GM12874 (cell line): ENCODE results near the gene PEX11G.

Experiments
- TF ChIP-seq, protein P1 (sequence below): IDR thresholded peaks from 2 replicates; pipeline ENCODE4 v1.5.1; 2011; ENCODE audit warnings: low read depth, mild to moderate bottlenecking, control low read depth, low read length, moderate library complexity; ENCODE audit not compliant: insufficient read depth

PEX11G gene

DNA sequence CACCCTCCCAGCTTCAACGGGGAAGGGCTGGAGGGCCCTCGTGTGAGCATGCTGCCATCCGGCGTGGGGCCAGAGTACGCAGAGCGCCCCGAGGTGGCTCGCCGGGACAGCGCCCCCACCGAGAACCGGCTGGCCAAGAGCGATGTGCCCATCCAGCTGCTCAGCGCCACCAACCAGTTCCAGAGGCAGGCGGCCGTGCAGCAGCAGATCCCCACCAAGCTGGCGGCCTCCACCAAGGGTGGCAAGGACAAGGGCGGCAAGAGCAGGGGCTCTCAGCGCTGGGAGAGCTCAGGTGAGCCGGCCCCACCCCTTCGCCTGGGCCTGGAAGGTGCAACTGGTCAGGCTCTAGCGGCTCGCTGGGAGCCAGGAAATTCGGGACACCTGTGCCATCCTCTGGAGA, 20.0 kb downstream of the PEX11G start:
- TF ChIP-seq, protein P1, sequence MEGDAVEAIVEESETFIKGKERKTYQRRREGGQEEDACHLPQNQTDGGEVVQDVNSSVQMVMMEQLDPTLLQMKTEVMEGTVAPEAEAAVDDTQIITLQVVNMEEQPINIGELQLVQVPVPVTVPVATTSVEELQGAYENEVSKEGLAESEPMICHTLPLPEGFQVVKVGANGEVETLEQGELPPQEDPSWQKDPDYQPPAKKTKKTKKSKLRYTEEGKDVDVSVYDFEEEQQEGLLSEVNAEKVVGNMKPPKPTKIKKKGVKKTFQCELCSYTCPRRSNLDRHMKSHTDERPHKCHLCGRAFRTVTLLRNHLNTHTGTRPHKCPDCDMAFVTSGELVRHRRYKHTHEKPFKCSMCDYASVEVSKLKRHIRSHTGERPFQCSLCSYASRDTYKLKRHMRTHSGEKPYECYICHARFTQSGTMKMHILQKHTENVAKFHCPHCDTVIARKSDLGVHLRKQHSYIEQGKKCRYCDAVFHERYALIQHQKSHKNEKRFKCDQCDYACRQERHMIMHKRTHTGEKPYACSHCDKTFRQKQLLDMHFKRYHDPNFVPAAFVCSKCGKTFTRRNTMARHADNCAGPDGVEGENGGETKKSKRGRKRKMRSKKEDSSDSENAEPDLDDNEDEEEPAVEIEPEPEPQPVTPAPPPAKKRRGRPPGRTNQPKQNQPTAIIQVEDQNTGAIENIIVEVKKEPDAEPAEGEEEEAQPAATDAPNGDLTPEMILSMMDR: no peak

DNA sequence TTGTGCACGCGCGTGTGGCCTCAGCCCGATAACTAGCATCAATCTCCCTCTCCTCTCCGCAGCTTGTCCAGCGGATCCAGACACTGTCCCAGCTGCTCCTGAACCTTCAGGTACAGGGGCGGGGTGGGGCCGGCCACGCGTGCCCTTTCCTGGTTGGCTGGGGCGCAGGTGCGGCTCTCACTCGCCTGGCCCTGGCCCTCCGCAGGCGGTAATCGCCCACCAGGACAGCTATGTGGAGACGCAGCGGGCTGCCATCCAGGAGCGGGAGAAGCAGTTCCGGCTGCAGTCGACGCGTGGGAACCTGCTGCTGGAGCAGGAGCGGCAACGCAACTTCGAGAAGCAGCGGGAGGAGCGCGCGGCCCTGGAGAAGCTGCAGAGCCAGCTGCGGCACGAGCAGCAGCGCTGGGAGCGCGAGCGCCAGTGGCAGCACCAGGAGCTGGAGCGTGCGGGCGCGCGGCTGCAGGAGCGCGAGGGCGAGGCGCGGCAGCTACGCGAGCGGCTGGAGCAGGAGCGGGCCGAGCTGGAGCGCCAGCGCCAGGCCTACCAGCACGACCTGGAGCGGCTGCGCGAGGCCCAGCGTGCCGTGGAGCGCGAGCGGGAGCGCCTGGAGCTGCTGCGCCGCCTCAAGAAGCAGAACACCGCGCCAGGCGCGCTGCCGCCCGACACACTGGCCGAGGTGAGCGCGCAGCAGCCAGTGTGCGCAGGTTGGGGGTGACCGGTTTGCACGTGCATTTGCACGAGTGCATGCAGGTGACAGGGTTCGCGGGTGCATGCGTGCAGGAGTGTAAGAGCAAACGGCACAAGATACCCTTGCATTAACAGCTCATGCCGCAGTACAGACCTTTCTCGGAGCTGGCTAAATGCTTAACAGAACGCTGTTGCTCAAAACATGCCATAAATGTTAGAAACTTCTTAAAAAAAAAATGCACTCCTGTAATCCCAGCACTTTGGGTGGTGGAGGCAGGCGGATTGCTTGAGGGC, 21.5 kb downstream of the PEX11G start:
- TF ChIP-seq, protein P1: no peak

DNA sequence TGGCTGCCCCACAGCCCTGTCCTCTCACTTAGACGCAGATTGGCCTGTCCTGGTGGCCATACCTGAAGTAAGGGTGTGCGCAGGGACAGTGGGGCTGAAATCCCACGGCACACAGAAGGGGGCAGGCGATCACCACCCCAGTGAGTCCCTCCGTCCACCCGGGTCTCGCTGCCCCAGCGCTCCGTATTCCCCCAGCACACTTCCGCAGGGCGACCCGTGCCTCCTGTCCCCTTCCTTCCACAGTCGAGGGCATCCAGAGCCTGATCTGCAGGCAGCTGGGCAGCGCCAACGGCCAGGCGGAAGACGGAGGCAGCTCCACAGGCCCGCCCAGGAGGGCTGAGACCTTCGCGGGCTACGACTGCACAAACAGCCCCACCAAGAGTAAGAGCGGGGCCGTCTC, 25.3 kb downstream of the PEX11G start:
- TF ChIP-seq, protein P1: no peak

DNA sequence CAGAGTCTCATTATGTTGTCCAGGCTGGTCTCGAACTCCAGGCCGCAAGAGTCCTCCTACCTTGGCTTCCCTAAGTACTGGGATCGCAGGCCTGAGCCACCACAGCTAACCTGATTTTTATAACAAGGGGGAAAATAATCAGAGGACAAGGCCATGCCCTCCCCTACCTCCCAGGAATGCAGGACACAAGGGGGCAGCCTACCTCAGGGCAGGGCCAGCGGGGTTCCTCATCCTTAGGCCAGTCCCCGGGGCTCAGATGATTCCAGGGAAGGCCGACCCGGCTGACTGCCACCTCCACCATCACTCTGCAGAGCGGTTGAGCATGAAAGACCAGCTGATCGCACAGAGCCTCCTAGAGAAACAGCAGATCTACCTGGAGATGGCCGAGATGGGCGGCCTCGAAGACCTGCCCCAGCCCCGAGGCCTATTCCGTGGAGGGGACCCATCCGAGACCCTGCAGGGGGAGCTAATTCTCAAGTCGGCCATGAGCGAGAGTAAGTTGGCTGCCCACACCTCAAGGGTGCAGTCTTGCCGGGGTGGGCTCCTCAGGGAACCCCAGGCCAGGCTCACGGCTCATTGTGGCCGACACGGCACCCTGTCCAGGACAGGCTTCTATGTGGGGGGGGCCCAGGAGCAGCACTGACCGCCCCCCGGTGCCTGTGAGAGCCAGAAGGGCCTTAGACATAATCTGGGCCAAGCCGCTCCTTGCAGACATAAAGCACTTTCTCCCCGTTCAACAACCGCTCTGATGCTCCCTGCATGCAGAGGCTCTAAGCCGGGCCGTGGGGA, 26.8 kb downstream of the PEX11G start:
- TF ChIP-seq, protein P1: no peak

DNA sequence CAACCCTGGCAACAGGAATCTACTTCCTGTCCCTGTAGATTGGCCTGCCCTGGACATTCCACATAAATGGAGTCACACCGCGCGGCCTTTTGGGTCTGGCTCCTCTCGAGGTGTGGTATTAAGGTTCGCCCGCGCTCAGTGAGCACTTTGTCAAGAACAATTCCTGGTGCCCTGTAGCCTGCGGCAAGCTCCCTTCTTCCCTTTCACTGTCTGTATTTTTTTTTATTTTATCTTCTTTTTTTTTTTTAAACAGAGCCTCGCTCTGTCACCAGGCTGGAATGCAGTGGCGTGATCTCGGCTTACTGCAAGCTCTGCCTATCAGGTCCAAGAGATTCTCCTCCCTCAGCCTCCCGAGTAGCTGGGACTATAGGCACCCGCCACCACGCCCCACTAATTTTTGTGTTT, 28.3 kb downstream of the PEX11G start:
- TF ChIP-seq, protein P1: no peak

DNA sequence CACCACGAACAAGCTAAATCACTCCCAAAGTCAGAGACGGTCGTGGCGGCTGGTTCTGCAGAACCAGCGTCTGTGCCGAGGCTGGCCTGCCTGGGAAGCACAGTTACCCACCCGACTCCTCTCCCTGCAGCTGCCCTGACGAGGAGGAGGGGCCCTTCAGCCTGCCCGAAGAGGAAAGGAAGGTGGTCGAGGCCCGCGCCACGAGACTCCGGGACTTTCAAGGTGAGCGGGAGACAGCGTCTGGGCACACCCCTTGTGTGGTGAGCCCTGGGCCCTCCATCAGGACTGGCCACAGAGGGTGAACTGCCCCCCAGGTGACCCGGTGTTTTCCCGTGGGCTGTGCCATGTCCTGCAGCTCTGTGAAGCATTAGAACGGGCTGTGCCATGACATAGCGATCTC, 29.1 kb downstream of the PEX11G start:
- TF ChIP-seq, protein P1: no peak

DNA sequence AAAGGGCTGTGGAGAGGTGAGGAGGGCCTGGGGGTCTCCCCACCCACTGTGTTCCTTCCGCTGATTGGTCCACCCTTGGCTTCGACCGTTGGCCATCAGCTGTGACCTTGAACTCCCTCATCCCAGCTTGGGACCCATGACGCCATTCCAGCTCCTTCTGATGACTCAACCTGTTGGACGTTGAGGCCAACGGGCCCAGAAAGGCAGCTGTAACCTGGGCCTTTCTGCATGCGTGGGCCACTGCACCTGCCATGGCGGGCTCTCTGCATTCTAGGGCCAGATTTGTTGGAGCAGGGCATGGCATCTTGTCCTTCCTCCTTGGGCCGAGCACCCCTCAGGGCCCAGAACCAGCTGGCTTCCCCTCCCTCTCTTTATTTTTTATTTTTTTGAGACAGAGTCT, 30.2 kb downstream of the PEX11G start:
- TF ChIP-seq, protein P1: no peak
